GM18511 (cell line): ENCODE measurements around the gene OIP5.
"Not testable (repeated sequence)": the region's sequence is repeated elsewhere in the genome, so short reads cannot be mapped to it uniquely, and the experiment has no call there.

Source experiments
- ATAC-seq: cut with Tn5 transposase; IDR thresholded peaks from one replicate; pipeline ENCODE4 v1.9.1; 2021; ENCODE audit warnings: mild to moderate bottlenecking, moderate library complexity; ENCODE audit not compliant: unreplicated experiment

The OIP5 gene

DNA sequence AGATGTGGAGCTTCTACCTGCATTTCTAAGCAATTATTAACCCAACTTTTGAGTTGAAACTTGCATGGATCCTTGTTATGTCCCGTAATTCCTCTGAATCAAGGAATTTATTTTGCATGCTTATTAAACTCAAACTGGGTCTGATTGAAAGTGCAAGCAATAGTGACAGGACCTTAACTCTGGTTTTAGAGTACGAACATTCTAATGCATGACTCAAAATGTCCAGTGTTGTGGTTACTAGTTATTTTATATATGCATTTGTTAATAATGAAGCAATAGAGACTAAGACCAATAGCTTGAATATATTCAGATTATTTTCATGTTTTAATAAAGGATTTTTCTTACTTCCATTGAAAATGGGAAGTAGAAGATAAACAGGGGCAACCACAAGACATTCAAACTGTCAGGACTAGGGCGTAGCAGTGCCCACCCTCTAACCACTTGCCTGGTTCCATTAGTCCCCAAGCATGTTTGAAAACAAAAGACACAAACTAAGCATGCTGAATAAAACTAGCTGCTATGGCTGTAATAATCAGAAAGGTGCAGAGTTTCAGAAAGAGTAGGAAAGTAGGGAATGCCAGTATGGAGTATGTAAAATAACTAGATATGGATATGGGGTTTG is 28.1 kb downstream of the OIP5 start:
- no peak for ATAC-seq

DNA sequence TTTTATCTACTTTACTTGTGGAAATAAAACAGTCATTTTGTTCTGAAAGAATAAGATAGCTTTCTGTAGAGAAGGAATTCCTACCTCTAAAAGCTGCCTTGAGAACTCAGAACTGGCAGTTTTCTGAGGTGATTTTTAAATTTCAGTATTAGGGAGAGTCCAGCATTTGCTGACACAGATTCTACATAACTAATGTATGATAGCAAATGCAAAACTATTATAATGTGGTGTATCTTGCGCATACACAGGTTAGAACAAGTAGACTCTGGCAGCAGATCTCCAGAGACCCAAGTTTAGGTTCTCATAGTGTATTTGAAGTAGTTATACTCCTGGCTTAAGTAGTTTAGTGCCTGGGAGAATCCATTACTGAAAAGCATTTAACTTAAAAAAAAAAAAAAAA is 30.8 kb downstream of the OIP5 start:
- ATAC-seq = no peak

DNA sequence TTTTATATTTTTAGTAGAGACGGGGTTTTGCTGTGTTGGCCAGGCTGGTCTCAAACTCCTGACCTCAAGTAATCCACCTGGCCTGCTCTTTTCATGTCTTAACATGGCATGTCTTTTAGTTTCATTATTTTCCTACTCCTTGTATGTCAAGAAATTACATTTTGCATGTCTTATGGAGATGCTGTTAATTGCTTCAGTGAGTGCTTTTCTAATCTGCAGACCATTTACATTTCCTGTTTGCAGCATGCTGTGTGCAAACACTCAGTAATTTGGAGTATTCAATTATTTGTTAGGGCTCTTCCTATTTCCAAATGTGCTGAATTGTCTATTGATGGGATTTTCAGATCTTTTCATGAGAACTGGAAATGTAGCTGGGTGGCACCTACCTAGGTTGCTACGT is 31.3 kb downstream of the OIP5 start:
- ATAC-seq = not testable (repeated sequence)

DNA sequence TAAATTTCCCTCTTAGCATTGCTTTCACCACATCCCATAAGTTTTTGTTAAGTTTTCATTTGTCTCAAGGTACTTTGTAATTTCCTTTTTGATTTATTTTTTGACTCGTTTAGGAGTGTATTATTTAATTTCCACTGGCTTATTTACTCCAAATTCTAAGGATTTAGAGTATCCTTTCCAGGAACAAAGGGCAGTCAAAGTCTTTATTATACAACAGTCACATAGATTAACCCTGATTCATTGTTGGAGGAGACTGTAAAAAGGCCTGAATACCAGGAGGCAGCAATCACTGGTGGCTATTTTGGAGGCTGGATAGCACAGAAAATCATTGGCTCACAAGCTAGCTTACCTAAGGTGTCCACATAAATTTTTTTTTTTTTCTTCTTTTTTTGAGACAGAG is 39.9 kb downstream of the OIP5 start:
- no peak for ATAC-seq

DNA sequence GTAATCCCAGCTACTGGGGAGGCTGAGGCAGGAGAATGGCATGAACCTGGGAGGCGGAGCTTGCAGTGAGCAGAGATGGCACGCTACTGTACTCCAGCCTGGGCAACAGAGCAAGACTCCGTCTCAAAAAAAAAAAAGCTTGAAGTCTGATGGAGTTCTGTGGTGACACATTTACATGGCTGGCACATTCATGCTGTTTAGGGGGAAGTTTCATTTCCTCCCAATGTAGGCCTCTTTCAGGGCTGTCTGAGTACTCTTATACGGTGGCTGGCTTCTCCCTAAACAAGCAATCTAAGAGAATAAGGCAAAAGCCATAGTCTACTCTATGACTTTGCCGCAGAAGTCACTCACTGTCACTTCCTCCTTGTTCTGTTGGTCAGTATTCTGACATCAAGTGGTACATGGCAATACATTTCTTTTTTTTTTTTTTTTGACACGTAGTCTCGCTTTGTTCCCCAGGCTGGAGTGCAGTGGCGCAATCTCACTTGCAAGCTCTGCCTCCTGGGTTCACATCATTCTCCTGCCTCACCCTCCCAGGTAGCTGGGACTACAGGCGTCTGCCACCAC is 41.2 kb downstream of the OIP5 start:
- peak; percentile 91 for ATAC-seq

DNA sequence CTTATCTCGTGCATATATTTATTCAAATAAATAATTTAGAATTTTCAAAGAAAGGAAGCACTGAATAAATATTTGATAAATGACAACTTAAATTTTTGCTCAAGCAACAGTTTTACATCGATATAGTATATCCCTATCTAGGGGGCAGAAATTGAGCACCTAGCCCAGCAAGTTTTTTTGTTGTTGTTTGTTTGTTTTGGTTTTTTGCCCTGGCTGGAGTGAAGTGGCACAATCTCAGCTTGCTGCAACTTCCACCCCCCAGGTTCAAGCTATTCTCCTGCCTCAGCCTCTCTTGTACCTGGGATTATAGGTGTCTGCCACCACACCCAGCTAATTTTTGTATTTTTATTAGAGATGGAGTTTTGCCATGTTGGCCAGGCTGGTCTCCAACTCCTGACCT is 42.4 kb downstream of the OIP5 start:
- no peak for ATAC-seq

DNA sequence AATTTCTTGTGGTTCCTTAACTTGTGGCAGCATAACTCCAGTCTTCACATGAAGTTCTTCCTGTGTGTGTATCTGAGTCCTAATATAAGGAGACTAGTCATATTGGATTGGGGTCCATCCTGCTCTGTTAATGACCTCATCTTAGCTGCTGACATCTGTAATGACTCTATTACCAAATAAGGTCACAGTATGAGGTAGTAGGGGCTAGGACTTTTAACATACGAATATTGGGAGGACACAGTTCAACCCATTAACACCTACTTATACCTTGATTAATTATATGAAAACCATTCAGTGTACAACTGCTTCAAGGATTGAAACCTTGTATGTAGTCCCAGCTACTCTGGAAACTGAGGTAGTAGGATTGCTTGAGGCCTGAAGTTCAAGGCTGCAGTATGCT is 43.9 kb downstream of the OIP5 start:
- no peak for ATAC-seq

DNA sequence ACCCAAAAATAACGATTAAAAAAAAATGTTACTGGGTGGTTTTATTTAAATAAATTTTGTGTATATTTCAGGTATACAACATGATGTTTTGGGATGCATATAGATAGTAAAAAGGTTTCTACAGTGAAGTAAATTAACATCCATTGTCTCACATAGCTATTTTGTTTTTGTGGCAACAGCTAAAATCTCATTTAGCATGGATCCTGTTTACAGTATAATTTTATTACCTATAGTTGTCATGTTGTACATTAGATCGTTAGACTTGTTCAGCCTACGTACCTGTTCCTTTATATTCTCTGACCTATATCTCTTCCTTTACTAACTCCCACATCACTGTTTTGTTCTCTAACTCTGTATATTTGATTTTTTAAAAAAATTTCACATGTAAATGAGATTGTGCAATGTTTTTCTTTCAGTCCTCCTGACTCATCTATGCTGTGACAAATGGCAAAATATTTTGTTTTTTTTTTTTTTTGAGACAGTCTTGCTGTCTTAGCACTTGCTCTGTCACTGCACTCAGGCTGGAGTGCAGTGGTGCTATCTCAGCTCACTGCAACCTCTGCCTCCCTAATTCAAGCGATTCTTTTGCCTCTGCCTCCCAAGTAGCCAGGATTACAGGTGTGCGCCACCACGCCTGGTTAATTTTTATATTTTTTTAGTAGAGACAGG is 45.6 kb downstream of the OIP5 start:
- ATAC-seq = no peak

DNA sequence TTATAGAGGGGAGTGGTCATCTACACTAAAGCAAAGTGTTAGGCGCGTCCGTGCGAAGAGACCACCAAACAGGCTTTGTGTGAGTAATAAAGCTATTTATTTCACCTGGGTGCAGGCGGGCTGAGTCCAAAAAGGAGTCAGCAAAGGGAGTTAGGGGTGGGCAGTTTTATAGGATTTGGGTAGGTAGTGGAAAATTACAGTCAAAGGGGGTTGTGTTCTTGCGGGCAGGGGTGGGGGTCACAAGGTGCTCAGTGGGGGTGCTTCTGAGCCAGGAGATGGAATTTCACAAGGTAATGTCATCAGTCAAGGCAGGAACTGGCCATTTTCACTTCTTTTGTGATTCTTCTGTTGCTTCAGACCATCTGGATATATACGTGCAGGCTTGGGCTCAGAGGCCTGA is 47.1 kb downstream of the OIP5 start:
- ATAC-seq = no peak

DNA sequence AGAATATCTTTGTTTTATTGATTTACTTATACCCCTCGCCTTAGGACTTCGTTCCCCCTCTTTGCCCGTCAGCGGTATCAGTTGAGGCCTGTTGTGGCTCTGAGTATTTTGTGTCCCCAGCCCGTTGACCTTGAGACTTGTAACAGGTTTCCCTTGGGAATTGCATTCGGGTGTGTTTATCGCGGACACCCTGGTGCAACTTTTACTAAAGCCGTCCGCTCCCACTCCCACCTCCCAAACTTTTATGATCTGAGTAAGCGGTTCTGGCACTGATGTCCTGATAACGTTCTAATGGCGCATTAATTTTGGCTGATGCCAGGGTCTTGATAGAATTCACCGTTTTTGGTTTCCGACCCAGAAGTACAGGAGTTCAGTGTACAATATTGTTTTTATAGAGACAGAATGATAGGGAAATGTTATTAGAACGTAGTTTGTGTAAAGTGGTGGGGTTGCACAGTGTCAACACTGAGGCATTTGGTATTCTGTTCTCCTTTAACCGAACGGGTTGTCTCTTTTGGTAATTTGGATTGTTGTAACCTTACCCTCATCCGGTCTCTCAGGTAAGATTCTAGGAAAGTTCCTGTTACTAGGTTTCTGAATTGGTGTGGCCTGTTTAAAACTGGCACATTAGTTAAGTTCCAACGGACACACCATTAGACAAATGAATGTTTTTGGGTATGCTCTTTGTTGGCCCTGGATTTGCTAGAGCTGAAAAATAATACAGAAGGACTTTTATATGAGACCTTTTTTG is 47.8 kb downstream of the OIP5 start:
- no peak for ATAC-seq

DNA sequence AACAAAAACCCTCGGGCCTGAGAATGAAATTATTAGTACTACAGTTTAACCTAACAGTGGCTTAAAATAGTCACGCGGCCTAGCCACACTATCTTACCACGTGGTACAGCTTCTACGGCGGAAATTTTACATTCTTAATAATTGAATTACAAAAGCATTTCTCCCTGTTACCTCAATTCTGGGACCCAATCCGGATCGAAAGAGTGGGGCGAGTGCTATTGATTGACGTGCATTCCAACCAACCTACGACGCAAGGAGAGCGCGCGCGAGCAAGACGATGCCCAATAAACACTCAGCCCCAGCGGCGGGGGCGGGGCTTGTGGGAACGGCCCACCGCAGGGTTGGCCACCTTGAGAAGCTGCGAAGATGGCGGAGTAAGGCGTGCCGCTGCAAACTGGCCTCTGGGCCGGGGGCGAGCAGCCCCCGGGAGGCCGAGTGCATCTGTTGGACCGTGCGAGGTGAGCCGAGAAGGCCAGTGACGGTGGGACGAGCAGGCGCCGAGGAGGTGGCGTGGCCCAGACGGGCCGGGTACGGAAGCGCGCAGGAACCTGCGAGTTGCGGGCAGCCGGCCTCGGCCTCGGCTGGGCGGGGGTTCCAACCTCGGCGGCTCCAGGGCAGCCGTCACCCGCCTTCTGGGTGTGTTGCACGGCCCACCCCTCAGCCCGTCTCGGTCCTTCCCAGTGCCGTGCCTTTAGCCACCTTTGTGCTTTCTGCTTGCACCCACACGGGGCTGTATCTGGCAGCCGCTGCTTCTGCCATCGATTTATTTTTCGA is 48.6 kb downstream of the OIP5 start:
- peak; percentile 98 for ATAC-seq

DNA sequence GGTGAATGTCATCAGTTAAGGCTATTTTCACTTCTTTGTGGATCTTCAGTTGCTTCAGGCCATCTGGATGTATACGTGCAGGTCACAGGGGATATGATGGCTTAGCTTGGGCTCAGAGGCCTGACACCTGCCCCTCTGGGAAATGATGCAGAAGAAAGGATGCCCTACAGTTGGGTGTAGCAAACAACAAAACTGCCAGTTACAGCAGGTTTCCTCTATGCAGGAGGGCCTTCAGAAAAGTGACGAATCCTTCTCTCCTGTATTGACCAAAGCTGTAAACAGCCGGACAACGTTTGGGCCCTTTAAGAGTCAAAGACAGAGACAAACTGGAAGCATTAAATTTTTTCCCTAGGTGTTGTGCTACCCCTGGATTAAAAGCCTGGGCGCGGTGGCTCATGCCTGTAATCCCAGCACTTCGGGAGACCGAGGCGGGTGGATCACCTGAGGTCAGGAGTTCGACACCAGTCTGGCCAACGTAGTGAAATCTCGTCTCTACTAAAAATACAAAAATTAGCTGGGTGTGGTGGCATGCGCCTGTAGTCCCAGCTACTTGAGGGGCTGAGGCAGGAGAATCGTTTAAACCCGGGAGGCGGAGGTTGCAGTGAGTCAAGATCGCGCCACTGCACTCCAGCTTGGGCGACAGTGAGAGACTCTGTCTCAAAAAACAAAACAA is 49.3 kb downstream of the OIP5 start:
- ATAC-seq = not testable (repeated sequence)

DNA sequence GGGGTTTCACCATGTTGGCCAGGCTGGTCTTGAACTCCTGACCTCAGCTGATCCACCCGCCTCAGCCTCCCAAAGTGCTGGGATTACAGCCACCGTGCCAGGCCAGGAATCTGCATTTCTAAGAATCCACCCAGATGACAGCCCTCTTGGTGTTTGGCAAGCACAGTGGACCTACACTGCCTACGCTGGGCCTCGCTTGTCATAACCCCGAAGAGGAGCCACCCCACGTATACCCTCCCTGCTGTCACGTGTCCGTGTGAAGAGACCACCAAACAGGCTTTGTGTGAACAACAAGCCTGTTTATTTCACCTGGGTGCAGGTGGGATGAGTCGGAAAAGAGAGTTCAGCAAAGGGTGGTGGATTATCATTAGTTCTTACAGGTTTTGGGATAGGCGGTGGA is 50.0 kb downstream of the OIP5 start:
- not testable (repeated sequence) for ATAC-seq

DNA sequence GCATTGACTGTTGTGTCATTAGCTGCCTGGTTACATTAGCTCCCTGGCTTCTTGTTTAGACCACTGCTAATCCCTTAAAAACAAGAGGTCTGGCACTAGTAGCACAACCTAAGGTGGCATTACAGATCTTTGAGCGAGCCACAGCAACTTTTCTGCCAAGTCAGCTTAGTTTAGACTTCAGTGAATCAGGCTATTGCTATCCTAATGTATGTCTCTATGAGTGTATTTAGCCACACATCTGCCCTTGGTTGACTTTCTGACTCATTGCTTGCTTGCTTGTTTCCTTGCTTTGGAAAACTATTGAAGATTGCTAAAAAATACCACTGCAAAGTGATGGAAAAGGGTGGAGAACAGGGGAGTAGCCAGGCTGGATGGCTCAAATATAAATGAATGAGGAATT is 51.2 kb downstream of the OIP5 start:
- no peak for ATAC-seq

DNA sequence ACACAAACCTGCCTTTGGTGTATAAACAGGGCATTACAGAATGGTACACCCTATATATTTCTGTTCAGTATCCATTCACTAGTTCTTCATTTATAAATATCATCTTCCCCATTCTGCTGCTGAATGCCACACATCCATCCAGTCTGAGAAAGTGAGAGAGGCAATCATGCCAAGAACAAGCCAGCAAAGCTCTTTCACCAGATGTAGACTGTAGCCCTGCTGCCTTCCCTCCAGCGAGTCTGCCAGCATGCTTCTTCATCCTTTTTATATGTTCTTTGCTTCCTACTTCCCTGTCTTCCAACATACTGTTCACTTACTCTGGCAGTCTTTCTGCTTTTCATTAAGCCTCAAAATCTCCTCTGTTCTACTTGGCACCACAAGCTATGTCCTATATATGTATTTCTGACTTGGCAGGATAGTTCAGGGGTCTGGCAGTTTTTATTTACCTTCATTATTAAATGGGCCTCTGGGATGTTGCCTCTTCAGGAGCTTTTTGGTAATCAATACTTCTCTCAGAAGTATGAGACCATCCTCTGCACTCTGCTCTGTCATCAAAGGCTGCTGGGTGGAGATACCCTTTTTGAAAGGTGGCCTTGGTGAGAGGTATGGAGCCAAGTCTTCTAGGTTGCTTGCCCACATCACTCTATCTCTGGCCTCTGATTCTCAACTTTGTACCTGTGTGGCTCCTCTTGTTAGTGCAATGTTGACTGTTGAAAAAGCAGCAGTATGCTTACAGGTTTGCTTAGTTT is 52.7 kb downstream of the OIP5 start:
- ATAC-seq = no peak

DNA sequence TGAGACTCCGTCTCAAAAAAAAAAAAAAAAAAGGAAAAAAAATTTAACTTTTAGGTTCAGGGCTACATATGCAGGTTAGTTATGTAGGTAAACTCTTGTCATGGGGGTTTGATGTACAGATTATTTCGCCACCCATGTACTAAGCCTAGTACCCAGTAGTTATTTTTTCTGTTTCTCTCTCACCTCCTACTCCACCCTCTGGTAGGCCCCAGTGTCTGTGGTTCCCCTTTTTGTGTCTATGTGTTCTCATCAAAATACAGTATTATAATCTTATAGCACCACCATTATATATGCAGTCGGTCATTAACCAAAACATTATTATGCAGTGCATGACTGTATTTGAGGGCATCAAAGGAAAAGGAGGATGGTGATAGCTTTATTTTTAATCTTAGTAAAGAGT is 54.1 kb downstream of the OIP5 start:
- no peak for ATAC-seq

DNA sequence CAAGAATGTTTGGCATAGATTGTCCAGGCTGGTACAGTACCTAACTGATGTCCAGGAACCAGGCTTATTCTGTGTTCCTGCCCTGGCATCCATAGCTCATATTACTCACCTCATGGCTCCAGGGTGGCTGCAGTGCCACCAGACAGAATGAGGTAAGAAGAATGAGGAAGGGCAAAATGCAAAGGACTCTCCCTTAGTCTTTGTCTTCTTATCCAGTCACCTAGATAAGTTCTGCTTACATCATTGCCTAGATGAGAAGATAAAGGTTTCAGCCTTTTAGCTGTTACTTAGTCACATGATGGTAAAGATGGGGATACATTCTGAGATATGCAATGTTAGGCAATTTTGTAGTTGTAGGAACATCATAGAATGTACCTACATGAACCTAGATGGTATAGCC is 55.6 kb downstream of the OIP5 start:
- ATAC-seq = no peak

DNA sequence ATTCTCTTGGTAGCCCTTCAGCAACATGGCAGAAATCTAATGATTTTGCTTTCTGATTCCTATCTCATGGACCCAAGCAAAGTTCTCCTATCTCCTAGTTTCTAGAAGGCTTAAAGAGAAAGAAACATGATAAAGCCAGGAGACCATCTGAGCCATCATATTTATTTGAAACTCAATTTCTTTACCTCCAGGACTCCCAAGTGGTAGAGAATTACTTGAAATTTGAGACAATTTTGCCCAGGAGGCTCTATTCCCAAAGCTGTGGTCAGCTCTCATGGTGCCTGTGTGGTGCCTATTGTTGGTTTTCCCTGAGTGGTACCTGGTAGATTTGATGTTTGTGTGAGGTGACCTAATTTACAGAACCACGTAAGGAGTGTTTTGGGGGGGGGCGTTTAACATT is 62.5 kb downstream of the OIP5 start:
- no peak for ATAC-seq

DNA sequence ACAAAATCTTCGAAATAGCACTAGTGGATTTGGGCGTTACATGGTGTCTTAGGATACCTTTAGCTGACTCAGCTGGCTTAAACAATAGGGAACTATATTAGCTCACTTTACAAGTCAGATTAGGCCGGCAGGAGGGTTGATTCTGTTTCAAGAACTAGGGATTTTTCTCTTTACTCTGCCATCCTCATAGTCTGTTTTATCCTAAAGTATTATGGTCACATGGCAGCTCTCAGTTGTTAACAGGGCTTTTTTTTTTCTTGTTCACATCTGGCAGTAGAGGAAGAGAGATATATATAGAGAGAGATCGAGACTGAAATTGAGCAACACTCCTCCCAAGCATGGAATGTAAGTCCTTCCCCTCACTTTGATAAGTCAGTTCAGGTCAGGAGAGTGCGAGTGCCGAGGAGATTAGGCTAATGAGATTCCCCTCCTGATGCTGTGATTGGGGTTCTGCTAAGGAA is 68.5 kb downstream of the OIP5 start:
- ATAC-seq = no peak

DNA sequence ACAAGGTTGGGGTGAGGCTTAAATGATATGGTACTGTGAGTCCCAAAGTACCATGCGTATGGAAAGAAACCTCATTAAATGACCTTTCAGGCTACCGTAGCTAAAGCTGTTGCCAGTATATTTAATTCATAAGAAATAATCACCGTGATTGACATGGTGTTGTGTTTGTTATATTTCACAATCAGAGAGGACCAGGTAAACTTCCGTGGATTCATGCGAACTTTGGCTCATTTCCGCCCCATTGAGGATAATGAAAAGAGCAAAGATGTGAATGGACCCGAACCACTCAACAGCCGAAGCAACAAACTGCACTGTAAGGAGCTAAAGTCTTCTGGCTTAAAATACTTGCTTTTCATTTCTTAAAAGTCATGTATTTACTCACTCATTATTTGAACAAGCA is 69.8 kb downstream of the OIP5 start:
- no peak for ATAC-seq
